H9 (cell line): ENCODE results near the gene EXOC2. TPM values are rescaled to one million over a fixed set of nuclear protein-coding genes. Genes with fewer than 3 reads are reported as not detected.

Source experiments
- DNase-seq: peaks from one replicate; pipeline ENCODE4 v3.0.0-alpha.2; 2017
- H2AFZ ChIP-seq: one replicate; pipeline ENCODE4 v1.6.1; 2013; ENCODE audit warnings: mild to moderate bottlenecking, low read length, control low read depth, moderate library complexity
- H2AK5ac ChIP-seq: 2 replicates; pipeline ENCODE4 v1.6.1; 2013; ENCODE audit warnings: low read length, control low read depth, mixed read lengths; ENCODE audit not compliant: insufficient read length
- H2BK120ac ChIP-seq: one replicate; pipeline ENCODE4 v1.6.1; 2013; ENCODE audit warnings: low read depth, mild to moderate bottlenecking, low read length, control low read depth, inconsistent platforms; ENCODE audit not compliant: poor library complexity, severe bottlenecking
- H2BK12ac ChIP-seq: 2 replicates; pipeline ENCODE4 v1.6.1; 2013; ENCODE audit warnings: low read length, control low read depth, mixed read lengths, low read depth; ENCODE audit not compliant: insufficient read length
- H2BK15ac ChIP-seq: 2 replicates; pipeline ENCODE4 v1.6.1; 2013; ENCODE audit warnings: low read depth, low read length, control low read depth
- H2BK20ac ChIP-seq: one replicate; pipeline ENCODE4 v1.6.1; 2013; ENCODE audit warnings: low read depth, mild to moderate bottlenecking, low read length, control low read depth, inconsistent platforms; ENCODE audit not compliant: poor library complexity, severe bottlenecking
- H2BK5ac ChIP-seq: 2 replicates; pipeline ENCODE4 v1.6.1; 2013; ENCODE audit warnings: low read length, control low read depth, mixed read lengths; ENCODE audit not compliant: insufficient read length
- H3K14ac ChIP-seq: 2 replicates; pipeline ENCODE4 v1.6.1; 2013; ENCODE audit warnings: low read length, control low read depth; ENCODE audit not compliant: insufficient read depth
- H3K18ac ChIP-seq: 2 replicates; pipeline ENCODE4 v1.6.1; 2013; ENCODE audit warnings: low read depth, mild to moderate bottlenecking, mixed read lengths, low read length, control low read depth; ENCODE audit not compliant: insufficient read length
- H3K23ac ChIP-seq: 2 replicates; pipeline ENCODE4 v1.6.1; 2013; ENCODE audit warnings: low read length, control low read depth, mixed read lengths, low read depth; ENCODE audit not compliant: insufficient read length
- H3K23me2 ChIP-seq: 2 replicates; pipeline ENCODE4 v1.6.1; 2013; ENCODE audit warnings: low read depth, mild to moderate bottlenecking, mixed read lengths, low read length, control low read depth; ENCODE audit not compliant: insufficient read length, poor library complexity, severe bottlenecking
- H3K27ac ChIP-seq: 2 replicates; pipeline ENCODE4 v1.5.1; 2013; ENCODE audit warnings: low read length, control low read depth, mixed read lengths, low read depth; ENCODE audit not compliant: insufficient read length
- H3K27me3 ChIP-seq: 2 replicates; pipeline ENCODE4 v1.6.1; 2013; ENCODE audit warnings: low read length, control low read depth, inconsistent platforms; ENCODE audit not compliant: insufficient read depth
- H3K4ac ChIP-seq: 2 replicates; pipeline ENCODE4 v1.6.1; 2013; ENCODE audit warnings: low read depth, mild to moderate bottlenecking, control low read depth, inconsistent platforms, low read length, moderate library complexity
- H3K4me1 ChIP-seq: 2 replicates; pipeline ENCODE4 v1.6.1; 2013; ENCODE audit warnings: low read length, control low read depth, inconsistent platforms; ENCODE audit not compliant: insufficient read depth
- H3K4me2 ChIP-seq: 2 replicates; pipeline ENCODE4 v1.6.1; 2013; ENCODE audit warnings: low read length, control low read depth, mixed read lengths; ENCODE audit not compliant: insufficient read length, insufficient read depth
- H3K56ac ChIP-seq: 2 replicates; pipeline ENCODE4 v1.6.1; 2013; ENCODE audit warnings: low read depth, mild to moderate bottlenecking, mixed read lengths, low read length, control low read depth; ENCODE audit not compliant: insufficient read length
- H3K79me1 ChIP-seq: 2 replicates; pipeline ENCODE4 v1.6.1; 2013; ENCODE audit warnings: low read depth, mild to moderate bottlenecking, moderate library complexity, low read length, control low read depth, inconsistent platforms; ENCODE audit not compliant: insufficient read depth, poor library complexity, severe bottlenecking
- H3K79me2 ChIP-seq: 2 replicates; pipeline ENCODE4 v1.6.1; 2013; ENCODE audit warnings: low read length, control low read depth, inconsistent platforms; ENCODE audit not compliant: insufficient read depth
- H3K9ac ChIP-seq: 2 replicates; pipeline ENCODE4 v1.6.1; 2013; ENCODE audit warnings: low read length, control low read depth, mixed read lengths; ENCODE audit not compliant: insufficient read length; ENCODE audit errors: extremely low read depth
- H3K9me3 ChIP-seq: one replicate; pipeline ENCODE4 v1.6.1; 2013; ENCODE audit warnings: low read depth, low read length, inconsistent platforms; ENCODE audit not compliant: control insufficient read depth
- H3T11ph ChIP-seq: one replicate; pipeline ENCODE4 v1.6.1; 2013; ENCODE audit warnings: mild to moderate bottlenecking, low read length, control low read depth, inconsistent platforms
- H4K20me1 ChIP-seq: one replicate; pipeline ENCODE4 v1.6.1; 2013; ENCODE audit not compliant: control insufficient read depth, insufficient read length, insufficient read depth
- H4K5ac ChIP-seq: 2 replicates; pipeline ENCODE4 v1.6.1; 2013; ENCODE audit warnings: low read depth, mild to moderate bottlenecking, mixed read lengths, low read length, control low read depth; ENCODE audit not compliant: insufficient read length
- H4K8ac ChIP-seq: replicated peaks from 2 replicates; pipeline ENCODE4 v1.6.1; 2013; ENCODE audit warnings: low read length, control low read depth, mixed read lengths, low read depth; ENCODE audit not compliant: insufficient read length
- H4K91ac ChIP-seq: 2 replicates; pipeline ENCODE4 v1.6.1; 2013; ENCODE audit warnings: low read depth, mild to moderate bottlenecking, moderate library complexity, mixed read lengths, low read length, control low read depth; ENCODE audit not compliant: insufficient read length
- H3K27ac Mint-ChIP-seq, 3 experiments: 2 replicates in 2 of 3; 3 replicates in 1 of 3; pipeline ENCODE4 v1.8.0; 2020 to 2021; ENCODE audit warnings: mixed read lengths in 3 of 3, mild to moderate bottlenecking in 1 of 3, moderate library complexity in 1 of 3
- H3K27me3 Mint-ChIP-seq: 2 replicates; pipeline ENCODE4 v1.8.0; 2021; ENCODE audit warnings: low read depth, mild to moderate bottlenecking, moderate library complexity, mixed read lengths
- H3K36me3 Mint-ChIP-seq, 3 experiments: 2 replicates in 2 of 3; 3 replicates in 1 of 3; pipeline ENCODE4 v1.8.0; 2020 to 2021; ENCODE audit warnings: low read depth in 3 of 3, mixed read lengths in 3 of 3; ENCODE audit not compliant: insufficient read depth in 1 of 3
- H3K4me1 Mint-ChIP-seq, 2 experiments: 2 replicates each; pipeline ENCODE4 v1.8.0; 2020; ENCODE audit warnings: mixed read lengths in 2 of 2
- H3K4me3 Mint-ChIP-seq, 2 experiments: 2 replicates in 1 of 2; 3 replicates in 1 of 2; pipeline ENCODE4 v1.8.0; 2020 to 2021; ENCODE audit warnings: mild to moderate bottlenecking in 2 of 2, mixed read lengths in 2 of 2, moderate library complexity in 1 of 2
- H3K9me3 Mint-ChIP-seq, 2 experiments: 2 replicates in 1 of 2; 3 replicates in 1 of 2; pipeline ENCODE4 v1.8.0; 2020; ENCODE audit warnings: mild to moderate bottlenecking in 2 of 2, mixed read lengths in 2 of 2, moderate library complexity in 1 of 2
- CTCF ChIP-seq: fragments of 200-600 bp; sonication (generic); conservative IDR thresholded peaks from 3 replicates; pipeline ENCODE4 v1.8.0; 2021; ENCODE audit warnings: antibody characterized with exemption, mild to moderate bottlenecking
- WGBS: extraction: QIAGEN DNeasy Blood & Tissue Kit; methylation state at CpG from one replicate; pipeline ENCODE4 v1.1.7; 2013; ENCODE audit warnings: missing lambda C conversion rate, low lambda C conversion rate, mixed read lengths; ENCODE audit not compliant: insufficient read length; ENCODE audit errors: extremely low coverage; 5-methylcytosine and 5-hydroxymethylcytosine counted together
- total RNA-seq: library from RNA; stranded (reverse); gene quantifications from 2 replicates; pipeline ENCODE4 v1.2.1, GENCODE V29; 2021

Gene EXOC2
- total RNA-seq, 1 experiment from 2014 or later = 29.9 TPM

- no peak overlapping the region for H2BK20ac ChIP-seq
- H3K79me1 ChIP-seq = no peaks in the 10 kb centered on the region
- Mint-ChIP-seq H3K36me3 (no peaks in the 10 kb centered on the region), H3K4me3 (no peak overlapping the region), H3K9me3 (no peaks in the 10 kb centered on the region; a peak in 1 of 5 replicates), H3K27me3 (peaks cover 3% of the 10 kb centered on the region), H3K27ac (no peak overlapping the region), H3K4me1 (peaks cover 30 to 55% of the 10 kb centered on the region in 2 experiments)
- H2BK120ac ChIP-seq = no peak overlapping the region
- no peak overlapping the region for H2BK15ac ChIP-seq
- H3K9me3 ChIP-seq = no peaks in the 10 kb centered on the region
- H3K56ac ChIP-seq = no peak overlapping the region
- no peaks in the 10 kb centered on the region for H3K27me3 ChIP-seq
- no peak overlapping the region for H4K5ac ChIP-seq
- no peak overlapping the region for H3K9ac ChIP-seq
- H3K23ac ChIP-seq = no peak overlapping the region
- H3K4ac ChIP-seq = no peak overlapping the region
- DNase-seq = no peak
- WGBS = no CpG with 5 or more reads among the region's 4 CpGs
- no peaks in the 10 kb centered on the region for H3K79me2 ChIP-seq
- H2AK5ac ChIP-seq = no peak overlapping the region
- no peak for TF ChIP-seq CTCF
- H3K14ac ChIP-seq = no peak overlapping the region
- H3K4me1 ChIP-seq = peaks cover 8% of the 10 kb centered on the region
- no peak overlapping the region for H2BK5ac ChIP-seq
- H4K91ac ChIP-seq = no peak overlapping the region
- H4K8ac ChIP-seq = no peak overlapping the region
- H3T11ph ChIP-seq = no peak overlapping the region
- H3K4me2 ChIP-seq = no peak overlapping the region
- H3K27ac ChIP-seq = no peak overlapping the region
- H4K20me1 ChIP-seq = no peaks in the 10 kb centered on the region
- H2AFZ ChIP-seq = no peak overlapping the region
- H2BK12ac ChIP-seq = no peak overlapping the region
- no peaks in the 10 kb centered on the region for H3K23me2 ChIP-seq
- H3K18ac ChIP-seq = no peak overlapping the region
These were observed 12.1 kb upstream of the EXOC2 start for GRCh38 chr6:705047-705446.
